SIG-M5 treated with dmso at 0.1 percent for 504 hours (cell line): ENCODE measurements around the gene FGF23.

Experiments used
- DNase-seq: peaks from one replicate; lab custom pipeline; 2025; ENCODE audit not compliant: unreplicated experiment; lab: John Stamatoyannopoulos, UW

FGF23 gene

GRCh38 chr12:4386801-4387200 lies 7.3 kb upstream of the FGF23 start:
- DNase-seq = no peak

DNA sequence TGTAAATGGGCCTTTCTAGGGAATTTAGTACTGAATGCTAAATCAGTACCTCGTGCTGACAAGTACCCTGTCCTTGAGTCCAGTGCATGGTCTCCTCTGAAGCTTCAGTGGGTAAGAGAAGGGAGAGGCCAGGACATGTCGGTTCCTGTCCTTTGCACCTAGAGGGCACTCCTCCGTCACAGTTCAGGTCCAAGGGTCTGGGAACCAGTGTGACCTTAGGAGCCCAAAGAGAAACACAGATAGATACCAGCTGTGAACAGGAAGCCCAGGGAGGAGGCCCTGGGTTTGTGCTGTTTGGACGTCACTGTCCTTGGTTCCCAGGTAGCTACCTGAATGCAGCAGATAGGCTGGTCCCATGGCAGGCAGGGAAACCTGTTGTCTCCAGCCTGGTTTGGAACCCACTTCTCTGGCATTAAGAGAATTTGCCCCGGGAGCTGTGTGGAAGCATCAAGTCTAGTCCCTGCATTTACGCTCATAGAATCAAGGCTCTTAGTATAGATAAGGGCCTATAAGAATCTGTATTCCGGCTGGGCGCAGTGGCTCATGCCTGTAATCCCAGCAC lies 3.9 kb upstream of the FGF23 start:
- peak; percentile 26 for DNase-seq

DNA sequence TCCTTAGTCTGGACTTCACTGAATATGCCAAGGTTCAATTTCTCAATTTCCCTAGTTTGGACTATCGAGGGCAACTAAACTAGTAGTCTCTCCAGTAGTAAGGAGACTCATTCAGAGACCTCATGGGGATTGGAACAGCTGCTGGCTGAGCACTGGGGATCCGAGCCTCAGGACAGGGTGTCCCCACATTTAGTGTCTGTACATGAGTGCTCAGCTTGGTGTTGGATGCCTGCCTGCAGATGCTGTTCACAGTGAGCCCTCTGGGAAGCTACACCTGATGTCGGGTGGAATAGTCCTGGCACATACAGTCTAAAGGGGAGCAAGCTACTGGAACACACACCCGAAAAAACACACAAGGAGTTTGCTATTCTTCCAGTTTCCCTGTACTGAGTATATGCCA lies 820 bp upstream of the FGF23 start:
- no peak for DNase-seq

GRCh38 chr12:4378772-4379171 lies 740 bp downstream of the FGF23 start:
- DNase-seq = no peak

- DNase-seq = no peak
Observed at GRCh38 chr12:4375449-4375848, 4.1 kb downstream of the FGF23 start.

- DNase-seq = no peak
Observed at GRCh38 chr12:4372653-4373052, 6.9 kb downstream of the FGF23 start.

DNA sequence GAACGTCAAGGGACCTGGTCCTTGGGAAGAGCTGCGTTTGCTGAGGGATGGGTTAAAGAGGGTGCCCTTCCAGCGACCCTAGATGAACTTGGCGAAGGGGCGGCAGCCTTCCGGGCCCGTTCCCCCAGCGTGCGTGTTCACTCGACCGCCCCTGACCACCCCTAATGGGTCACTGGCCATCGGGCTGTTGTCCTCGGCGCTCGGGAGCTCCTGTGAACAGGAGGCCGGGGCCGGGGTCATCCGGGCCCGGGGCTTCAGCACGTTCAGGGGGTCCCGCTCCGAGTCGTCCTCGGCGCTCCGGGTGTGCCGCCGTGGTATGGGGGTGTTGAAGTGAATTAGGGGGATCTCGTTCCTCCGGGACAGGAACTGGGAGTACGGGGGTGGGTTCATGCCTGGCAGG lies 9.2 kb downstream of the FGF23 start:
- no peak for DNase-seq

- no peak for DNase-seq
Observed at GRCh38 chr12:4369548-4369947, 10.0 kb downstream of the FGF23 start.

DNA sequence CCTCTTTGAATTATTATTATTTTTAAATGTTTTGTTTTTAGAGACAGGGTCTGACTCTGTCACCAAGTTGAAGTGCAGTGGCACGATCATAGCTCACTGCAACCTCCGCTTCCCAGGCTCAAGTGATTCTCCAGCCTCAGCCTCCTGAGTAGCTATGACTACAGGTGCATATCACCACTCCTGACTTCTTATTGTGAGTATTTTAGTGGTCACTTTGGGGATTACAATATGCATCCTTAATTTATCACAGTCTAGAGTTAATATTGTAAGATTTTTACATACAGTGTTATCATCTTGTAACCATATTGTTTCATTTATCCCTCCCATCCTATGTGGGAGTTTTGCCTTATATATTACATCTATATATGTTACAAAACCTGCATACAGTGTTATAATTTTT lies 13.4 kb downstream of the FGF23 start:
- no peak for DNase-seq

DNA sequence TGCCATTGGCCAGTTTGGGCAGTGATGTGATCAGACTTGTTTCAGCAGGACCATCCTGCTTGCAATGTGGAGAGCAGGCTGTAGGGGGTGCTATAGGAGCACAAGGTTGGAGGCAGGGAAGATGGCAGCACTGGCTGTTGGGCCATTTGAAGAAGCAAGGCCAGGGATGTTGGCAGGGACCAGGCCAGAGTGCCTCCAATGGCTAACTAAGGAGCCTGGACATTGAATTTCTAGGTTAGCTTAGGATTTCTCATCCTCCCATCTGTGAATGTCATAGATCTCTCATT lies 23.5 kb downstream of the FGF23 start:
- DNase-seq = peak; percentile 5

DNA sequence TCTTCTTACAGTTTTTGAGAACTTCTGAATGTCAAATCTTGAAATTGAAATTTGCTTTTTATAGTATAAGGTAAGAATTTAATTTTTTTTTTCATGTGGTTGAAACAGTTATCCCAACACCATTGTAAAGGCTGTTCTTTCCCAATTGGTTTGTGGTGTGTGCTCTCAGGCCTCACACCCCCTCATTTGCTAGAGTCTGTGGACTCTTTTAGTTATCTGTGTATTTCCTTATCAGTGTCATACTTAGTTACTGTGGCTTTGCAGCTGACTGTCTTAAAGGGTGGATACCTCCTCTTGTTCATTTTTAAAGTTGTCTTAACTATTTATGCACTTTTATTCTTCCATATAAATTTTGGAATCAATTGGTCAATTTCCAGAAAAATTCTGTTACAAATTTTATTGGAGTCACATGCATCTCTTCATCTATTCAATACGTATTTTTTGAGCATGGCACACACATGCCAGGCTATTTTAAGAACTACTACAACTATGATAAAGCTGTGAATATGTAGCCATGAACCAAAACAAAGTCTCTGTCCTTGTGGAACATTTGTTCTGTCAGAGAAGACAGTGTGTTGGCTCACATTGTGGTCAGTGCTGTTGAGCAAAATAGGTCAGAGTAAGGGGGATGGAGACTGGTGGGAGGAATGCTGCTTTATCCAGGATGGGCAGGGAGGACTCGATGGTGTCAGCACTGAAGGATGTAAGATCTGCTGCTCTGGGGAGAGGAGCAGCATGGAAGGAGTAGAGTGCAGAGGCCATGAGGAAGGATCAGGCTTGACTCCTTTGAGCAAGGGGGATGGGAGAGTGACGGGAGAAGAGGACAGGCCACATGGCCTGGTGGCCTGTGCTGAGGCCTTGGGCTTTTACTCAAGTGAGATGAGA lies 24.1 kb downstream of the FGF23 start:
- no peak for DNase-seq

GRCh38 chr12:4353785-4354208 lies 25.7 kb downstream of the FGF23 start:
- peak; percentile 11 for DNase-seq

- DNase-seq = no peak
Observed at GRCh38 chr12:4346931-4347330, 32.6 kb downstream of the FGF23 start.

- DNase-seq = no peak
Observed at GRCh38 chr12:4331842-4332241, 47.7 kb downstream of the FGF23 start.

DNA sequence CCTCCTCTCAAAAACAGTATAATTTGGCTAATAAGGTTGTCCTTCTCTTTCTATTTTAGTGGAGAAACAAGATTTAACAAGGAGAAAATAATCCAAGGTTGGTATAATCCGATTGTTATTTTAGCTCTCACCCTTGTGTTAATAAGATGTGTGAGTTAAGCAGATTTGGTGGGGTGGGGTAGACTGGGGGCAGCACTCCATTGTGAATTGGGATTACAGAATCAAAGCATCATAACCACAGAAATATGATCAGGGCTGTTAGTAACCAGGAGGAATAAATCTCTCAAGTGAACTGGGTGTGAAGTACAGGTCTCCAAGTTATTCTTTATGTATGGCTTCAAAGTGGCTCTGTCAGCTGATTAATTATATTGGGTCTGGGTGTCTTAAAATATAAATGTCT lies 48.3 kb downstream of the FGF23 start:
- no peak for DNase-seq

DNA sequence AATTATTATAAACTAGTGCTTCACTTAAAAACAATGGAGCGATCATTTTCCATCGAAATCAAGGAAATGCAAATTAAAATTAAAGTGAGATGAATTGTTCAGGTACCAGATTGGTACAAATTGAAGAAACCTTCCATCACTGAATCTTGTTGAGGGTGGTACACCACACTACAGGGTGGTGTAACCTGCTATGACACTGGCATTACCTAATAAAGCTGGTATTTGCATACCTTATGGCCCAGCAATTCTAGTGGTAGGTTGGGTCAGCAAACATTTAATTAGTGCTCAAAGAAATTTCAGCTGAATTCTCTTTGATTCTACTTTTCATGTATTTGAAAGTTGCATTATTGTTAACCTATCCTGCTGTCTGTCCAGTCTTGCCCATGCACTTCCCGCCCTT lies 49.3 kb downstream of the FGF23 start:
- no peak for DNase-seq

GRCh38 chr12:4327293-4327692 lies 52.2 kb downstream of the FGF23 start:
- DNase-seq = no peak

GRCh38 chr12:4325966-4326365 lies 53.5 kb downstream of the FGF23 start:
- no peak for DNase-seq

DNA sequence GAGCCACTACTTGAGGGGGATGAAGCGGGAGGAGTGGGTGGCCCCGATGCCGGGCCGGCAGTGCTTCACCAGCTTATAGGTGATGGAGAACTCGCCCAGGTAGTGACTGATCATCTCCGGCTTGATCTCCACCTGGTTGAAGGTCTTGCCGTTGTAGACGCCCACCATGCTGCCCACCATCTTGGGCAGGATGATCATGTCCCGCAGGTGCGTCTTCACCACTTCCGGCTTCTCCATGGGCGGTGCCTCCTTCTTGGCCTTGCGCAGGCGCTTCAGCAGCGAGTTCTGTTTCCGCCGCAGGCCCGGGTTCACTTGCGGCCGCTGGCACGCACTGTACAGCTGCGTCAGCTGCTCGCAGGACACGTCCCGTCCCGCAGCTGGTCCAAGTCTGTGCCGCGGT lies 55.1 kb downstream of the FGF23 start:
- no peak for DNase-seq

DNA sequence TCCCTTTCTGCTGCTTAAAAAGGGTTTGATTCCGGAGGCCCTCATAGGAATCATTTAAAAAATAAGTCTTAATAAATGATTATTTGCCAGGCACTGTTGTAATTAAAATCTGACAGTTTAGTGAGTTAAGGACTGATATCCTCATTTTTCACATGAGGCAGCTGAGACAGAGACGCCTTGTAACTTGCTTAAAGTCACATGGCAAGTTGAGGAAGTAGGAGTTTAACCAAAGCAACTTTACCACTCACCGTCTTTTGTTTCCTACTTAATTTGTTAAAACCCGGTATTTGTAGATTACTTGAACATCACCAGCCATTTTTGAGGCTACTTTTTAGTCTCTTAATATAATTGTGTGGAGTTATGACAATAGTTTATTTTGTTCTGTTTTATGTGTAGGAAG lies 56.1 kb downstream of the FGF23 start:
- DNase-seq = peak; percentile 45

GRCh38 chr12:4322726-4323125 lies 56.8 kb downstream of the FGF23 start:
- peak; percentile 12 for DNase-seq

DNA sequence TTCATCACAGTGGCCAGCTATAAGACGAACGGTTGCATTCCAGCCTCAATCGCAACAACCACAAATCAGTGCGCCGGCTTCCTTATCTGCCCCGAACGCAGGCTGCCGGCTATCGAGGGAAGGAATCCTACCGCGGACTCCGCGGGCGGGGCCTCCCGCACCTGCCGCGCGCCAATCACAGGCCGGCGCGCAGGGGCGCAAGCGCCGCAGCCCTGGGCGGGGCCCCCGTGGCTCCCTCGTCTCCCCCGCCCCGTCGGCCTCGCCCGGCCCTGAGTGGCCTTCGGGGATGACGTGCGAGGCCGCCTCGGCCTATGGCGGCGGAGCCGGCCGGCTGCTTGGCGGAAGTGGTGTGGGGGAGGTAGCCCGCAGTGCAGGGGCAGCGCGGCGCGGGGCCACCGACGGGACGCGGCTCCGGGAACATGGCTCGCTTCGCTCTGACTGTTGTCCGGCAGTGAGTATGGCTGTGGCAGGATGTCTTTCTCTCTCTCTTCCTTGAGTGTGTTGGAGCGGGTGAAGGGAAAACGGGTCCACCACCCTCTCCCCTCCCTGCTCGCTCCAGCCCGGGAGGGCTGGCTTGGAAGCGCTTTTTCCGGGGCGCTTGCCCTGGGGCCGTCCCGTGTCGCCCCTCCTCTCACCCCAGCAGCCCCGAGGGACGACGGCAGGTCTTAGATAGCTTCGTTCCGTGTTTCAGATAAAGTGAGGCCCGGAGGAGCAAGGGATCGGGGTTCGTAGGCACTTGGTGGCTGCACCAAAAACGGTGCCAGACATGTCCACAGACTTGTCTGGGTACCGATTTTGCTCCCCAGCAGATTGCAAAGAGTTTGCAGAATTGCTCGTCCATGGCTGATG lies 58.4 kb downstream of the FGF23 start, which contains the start of gene TIGAR:
Gene TIGAR (plus strand): TSS at position 361 of the 849 bp plus-strand sequence. CDS start 59 bp downstream, at position 420.
- DNase-seq = peak; percentile 92
